AG04450 (cell line): ENCODE measurements around the gene CLPX. TPM values are rescaled to one million over a fixed set of nuclear protein-coding genes. Genes with fewer than 3 reads are reported as not detected.

ENCODE experiments used
- CTCF ChIA-PET: fragments of 300-600, 350-600 bp; formaldehyde crosslinking; extraction: SDS; loops from one replicate; lab custom pipeline; 2022; ENCODE audit warnings: antibody characterized with exemption, inconsistent platforms; lab: Charles Lee
- POLR2A ChIA-PET: fragments of 350-600 bp; formaldehyde crosslinking; extraction: SDS; loops from one replicate; lab custom pipeline; 2021; ENCODE audit warnings: antibody characterized with exemption, inconsistent platforms; lab: Yijun Ruan, JAX
- DNase-seq: peaks from one replicate; pipeline ENCODE4 v3.0.0-alpha.2; 2011; ENCODE audit warnings: low read depth, low spot score
- H3K27ac ChIP-seq: one replicate; pipeline ENCODE4 v1.5.1; 2012; ENCODE audit warnings: low read depth, low read length, control low read depth
- H3K27me3 ChIP-seq: one replicate; pipeline ENCODE4 v1.6.0; 2012; ENCODE audit warnings: low read length; ENCODE audit not compliant: control insufficient read depth, insufficient read depth
- H3K4me3 ChIP-seq: 2 replicates; pipeline ENCODE4 v1.5.1; 2011; ENCODE audit warnings: mild to moderate bottlenecking, low read depth, low read length, control low read depth
- H3K9me3 ChIP-seq: 2 replicates; pipeline ENCODE4 v1.5.1; 2012; ENCODE audit warnings: low read length; ENCODE audit not compliant: control insufficient read depth, insufficient read depth
- CTCF ChIP-seq: IDR thresholded peaks from 2 replicates; pipeline ENCODE4 v1.5.1; 2011; ENCODE audit warnings: low read depth, low read length, control low read depth, inconsistent platforms
- polyA plus RNA-seq: library from polyadenylated mRNA; depleted of rRNA; stranded (reverse); fragments of >200 nt; gene quantifications from 2 replicates; pipeline ENCODE4 v1.2.3, GENCODE V29; 2011

Gene CLPX
- polyA plus RNA-seq, 1 experiment: 58.3 TPM

DNA sequence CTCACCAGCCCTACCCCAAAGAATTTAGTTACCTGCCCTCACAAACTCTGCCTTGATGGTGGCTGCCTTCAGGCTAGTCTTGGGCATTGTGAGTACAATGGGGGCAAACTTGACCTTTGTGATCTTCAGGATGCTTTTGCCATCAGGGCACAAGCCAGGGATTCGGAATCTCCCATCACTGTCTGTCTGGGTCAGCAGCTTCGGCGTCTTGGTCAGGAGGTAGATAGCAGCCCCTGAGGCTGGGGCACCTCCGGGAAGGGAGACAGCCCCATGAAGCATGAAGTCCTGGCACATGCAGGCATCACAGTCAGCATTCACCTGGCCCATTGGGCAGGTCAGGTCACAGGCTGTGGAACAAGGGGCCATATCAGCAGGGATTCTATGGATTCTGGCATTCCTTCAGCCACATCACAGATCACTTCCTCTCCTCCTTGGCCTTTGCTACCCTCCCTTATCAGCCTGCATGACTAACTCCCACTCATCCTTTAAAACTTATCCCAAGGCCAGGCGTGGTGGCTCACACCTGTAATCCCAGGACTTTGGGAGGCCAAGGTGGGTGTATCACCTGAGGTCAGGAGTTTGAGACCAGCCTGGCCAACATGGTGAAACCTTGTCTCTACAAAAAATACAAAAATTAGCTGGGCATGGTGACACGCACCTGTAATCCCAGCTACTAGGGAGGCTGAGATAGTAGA lies 19.2 kb upstream of the CLPX start:
- Histone ChIP-seq H3K4me3 (no peak overlapping the region), H3K27ac (no peak overlapping the region), H3K9me3 (no peaks in the 10 kb centered on the region), H3K27me3 (peaks cover 22% of the 10 kb centered on the region)
- ChIA-PET CTCF (no interaction called here), POLR2A (no interaction called here)
- no peak for DNase-seq
- TF ChIP-seq CTCF: no peak

DNA sequence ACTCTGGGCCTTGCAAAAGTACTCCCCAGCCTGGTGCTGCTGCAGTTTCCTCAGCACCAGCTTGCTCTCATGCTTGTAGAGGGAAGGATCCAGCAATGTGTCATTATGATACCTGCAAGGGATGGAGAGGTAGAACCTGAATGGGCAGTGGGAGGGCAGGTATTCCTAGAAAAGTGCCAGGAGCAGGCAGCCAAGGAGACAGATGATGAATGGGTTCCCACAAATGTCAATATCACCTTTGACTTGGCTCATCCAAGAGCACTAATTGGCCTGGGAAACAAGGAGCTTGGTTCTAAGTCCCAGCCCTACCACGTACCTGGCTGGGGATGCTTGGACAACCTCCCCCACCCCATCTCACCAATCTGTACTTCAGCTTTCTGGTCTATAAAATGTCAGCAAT lies 16.8 kb upstream of the CLPX start:
- ChIA-PET CTCF (interaction anchor here (1.0 kb wide), 1 partner anchor 69 kb away, joined by 4 read pairs; no protein-coding TSS in a partner anchor), POLR2A (no interaction called here)
- Histone ChIP-seq H3K4me3 (no peak overlapping the region), H3K27me3 (peaks cover 18% of the 10 kb centered on the region), H3K27ac (no peak overlapping the region), H3K9me3 (no peaks in the 10 kb centered on the region; the same call in 1 of the 2 replicates)
- TF ChIP-seq CTCF: no peak
- no peak for DNase-seq

DNA sequence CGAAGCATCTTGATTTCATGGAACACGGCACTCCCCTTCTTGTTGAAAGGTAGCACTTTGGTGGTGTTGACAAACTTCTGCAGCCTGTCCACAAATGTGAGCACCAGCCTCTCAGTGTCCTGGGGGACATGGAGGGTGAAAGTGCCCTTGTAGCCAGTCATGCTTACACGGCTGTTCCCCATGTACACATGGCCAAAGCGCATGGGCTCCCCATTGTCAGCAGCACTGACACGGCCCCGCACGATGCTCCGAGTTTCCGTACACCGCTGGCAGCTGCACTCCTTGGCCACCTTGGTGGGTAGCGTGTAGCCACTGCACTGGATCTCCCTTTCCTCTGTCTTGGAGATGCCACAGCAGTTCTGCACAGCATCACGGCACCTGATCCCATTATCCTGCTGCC lies 13.4 kb upstream of the CLPX start:
- no peaks in the 10 kb centered on the region; the same call in 1 of the 2 replicates for H3K9me3 ChIP-seq
- TF ChIP-seq CTCF: no peak

DNA sequence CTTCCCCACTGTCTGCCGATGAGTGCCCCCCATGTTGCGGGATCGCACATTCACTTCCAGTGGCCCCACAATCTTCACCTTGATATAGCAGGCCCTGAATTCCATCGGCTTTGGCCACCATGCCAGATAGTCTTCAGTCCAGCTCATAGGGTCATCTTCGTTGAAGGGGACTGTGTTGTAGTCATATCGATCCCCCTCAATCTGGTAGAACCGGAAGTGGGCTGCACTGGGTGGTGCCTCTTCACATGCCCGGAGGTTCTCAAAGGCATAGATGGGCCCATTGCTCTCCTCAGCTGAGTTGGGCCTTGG lies 12.1 kb upstream of the CLPX start:
- POLR2A ChIA-PET: no interaction called here
- Histone ChIP-seq H3K4me3 (no peak overlapping the region), H3K27me3 (peaks cover 20% of the 10 kb centered on the region), H3K9me3 (no peaks in the 10 kb centered on the region; the same call in 1 of the 2 replicates), H3K27ac (no peak overlapping the region)
- TF ChIP-seq CTCF: no peak
- CTCF ChIA-PET: interaction anchor here (1.2 kb wide), 1 partner anchor 74 kb away, joined by 5 read pairs; no protein-coding TSS in a partner anchor
- no peak for DNase-seq

More for the DNA sequence above, 13.4 kb upstream of the CLPX start:
- ChIA-PET CTCF (no interaction called here), POLR2A (no interaction called here)
- peaks cover 20% of the 10 kb centered on the region for H3K27me3 ChIP-seq
- H3K4me3 ChIP-seq: no peak overlapping the region
- no peak for DNase-seq
- H3K27ac ChIP-seq: no peak overlapping the region

DNA sequence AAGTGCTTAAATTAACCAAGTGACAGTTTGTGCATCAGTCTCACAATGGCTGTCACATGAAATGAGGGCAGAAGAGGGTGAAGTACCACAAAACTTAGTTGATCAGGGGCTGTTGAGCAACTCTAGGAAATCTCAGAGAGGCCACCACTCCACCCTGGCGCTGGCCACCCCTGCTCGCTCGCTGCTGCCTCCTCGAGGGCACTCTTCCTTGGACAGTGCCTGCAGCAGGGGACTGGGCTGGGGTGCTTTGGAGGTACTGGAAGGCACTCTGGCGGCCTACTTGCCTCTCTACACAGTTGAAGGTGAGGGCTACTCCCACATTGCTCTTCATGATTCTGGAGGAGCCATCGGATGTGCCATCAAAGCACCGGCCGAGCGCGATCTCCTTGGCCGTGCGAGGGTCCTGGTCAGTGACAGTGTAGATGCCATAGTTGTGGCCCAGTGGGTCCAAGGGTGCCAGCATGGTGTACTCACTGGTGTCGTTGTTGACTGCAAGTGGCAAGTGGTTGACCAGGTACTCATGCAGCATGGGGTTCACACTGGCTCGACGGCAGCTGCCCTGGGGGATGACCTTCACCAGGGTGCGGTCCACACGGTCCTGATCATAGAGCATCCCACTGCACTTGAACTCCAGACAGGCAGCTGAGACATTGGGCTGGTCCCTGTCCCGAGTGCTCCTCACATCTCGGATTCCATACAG lies 11.6 kb upstream of the CLPX start:
- ChIA-PET CTCF (interaction anchor here (0.6 to 2.9 kb wide), 3 partner anchors 74 to 87 kb away, joined by 3 to 21 read pairs (median 5); no protein-coding TSS in a partner anchor), POLR2A (no interaction called here)
- DNase-seq: no peak
- TF ChIP-seq CTCF: no peak
- peaks cover 20% of the 10 kb centered on the region for H3K27me3 ChIP-seq
- no peaks in the 10 kb centered on the region; the same call in 1 of the 2 replicates for H3K9me3 ChIP-seq
- H3K4me3 ChIP-seq: no peak overlapping the region
- no peak overlapping the region for H3K27ac ChIP-seq
